Hematopoietic multipotent progenitor cell treated with erythropoietin and hydrocortisone succinate and interleukin-3 and kit ligand, for 4 days (in vitro differentiated cells): ENCODE data around the gene GRIN2A.
"Not testable (repeated sequence)": the region's sequence is repeated elsewhere in the genome, so short reads cannot be mapped to it uniquely, and the experiment has no call there.

Source experiments
- DNase-seq: peaks from one replicate; pipeline ENCODE4 v3.0.0-alpha.2; 2015

Gene GRIN2A

GRCh38 chr16:9909072-9909825 lies 273.0 kb downstream of the GRIN2A start:
- no peak for DNase-seq

GRCh38 chr16:9908613-9909012 lies 273.6 kb downstream of the GRIN2A start:
- DNase-seq = no peak

- no peak for DNase-seq
Observed at GRCh38 chr16:9907752-9908151, 274.5 kb downstream of the GRIN2A start.

- DNase-seq = no peak
Observed at GRCh38 chr16:9906218-9906617, 276.0 kb downstream of the GRIN2A start.

- no peak for DNase-seq
Observed at GRCh38 chr16:9904526-9904925, 277.7 kb downstream of the GRIN2A start.

GRCh38 chr16:9900576-9900975 lies 281.7 kb downstream of the GRIN2A start:
- no peak for DNase-seq

GRCh38 chr16:9898555-9898954 lies 283.7 kb downstream of the GRIN2A start:
- no peak for DNase-seq

- DNase-seq = no peak
Observed at GRCh38 chr16:9898124-9898523, 284.1 kb downstream of the GRIN2A start.

- DNase-seq = no peak
Observed at GRCh38 chr16:9895817-9896216, 286.4 kb downstream of the GRIN2A start.

- no peak for DNase-seq
Observed at GRCh38 chr16:9885876-9886275, 296.4 kb downstream of the GRIN2A start.

GRCh38 chr16:9885467-9885866 lies 296.8 kb downstream of the GRIN2A start:
- DNase-seq = no peak

GRCh38 chr16:9875981-9876380 lies 306.2 kb downstream of the GRIN2A start:
- DNase-seq = not testable (repeated sequence)

GRCh38 chr16:9874219-9874618 lies 308.0 kb downstream of the GRIN2A start:
- no peak for DNase-seq

- no peak for DNase-seq
Observed at GRCh38 chr16:9870962-9871361, 311.3 kb downstream of the GRIN2A start.

- DNase-seq = no peak
Observed at GRCh38 chr16:9869776-9870175, 312.5 kb downstream of the GRIN2A start.

GRCh38 chr16:9868606-9869149 lies 313.6 kb downstream of the GRIN2A start:
- DNase-seq = no peak

GRCh38 chr16:9867176-9867575 lies 315.1 kb downstream of the GRIN2A start:
- no peak for DNase-seq

- DNase-seq = no peak
Observed at GRCh38 chr16:9864461-9864860, 317.8 kb downstream of the GRIN2A start.

- no peak for DNase-seq
Observed at GRCh38 chr16:9862327-9862726, 319.9 kb downstream of the GRIN2A start.

GRCh38 chr16:9860876-9861275 lies 321.4 kb downstream of the GRIN2A start:
- no peak for DNase-seq

- no peak for DNase-seq
Observed at GRCh38 chr16:9859701-9860327, 322.4 kb downstream of the GRIN2A start.

- no peak for DNase-seq
Observed at GRCh38 chr16:9854675-9855074, 327.6 kb downstream of the GRIN2A start.

- no peak for DNase-seq
Observed at GRCh38 chr16:9852003-9852402, 330.2 kb downstream of the GRIN2A start.

- no peak for DNase-seq
Observed at GRCh38 chr16:9850817-9851216, 331.4 kb downstream of the GRIN2A start.
